ENCODE measurements around the gene CFAP221. TPM values are rescaled to one million over a fixed set of nuclear protein-coding genes. Genes with fewer than 3 reads are reported as not detected.

Gene CFAP221
- total RNA-seq, 1 donor from 2014 or later, result 1.8 TPM

DNA sequence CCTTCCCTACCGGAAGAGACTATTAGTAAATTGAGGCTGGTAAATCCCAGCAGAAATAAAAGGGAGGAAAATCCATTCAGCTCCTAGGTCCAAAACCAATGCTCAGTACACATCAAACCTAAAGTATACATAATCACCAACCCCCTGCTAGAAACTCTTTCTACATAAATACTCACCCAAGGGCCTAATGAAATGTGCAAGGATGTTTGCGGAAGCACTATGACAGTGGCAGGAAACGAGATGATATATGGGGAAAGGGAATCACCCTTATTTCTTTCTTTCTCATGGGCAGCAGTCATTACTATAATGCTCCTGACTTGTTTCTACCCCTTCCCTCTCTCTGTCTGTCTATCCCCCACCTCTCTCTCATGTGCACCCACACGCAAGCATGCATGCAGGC lies 18.6 kb upstream of the CFAP221 start:
- Histone ChIP-seq H3K4me3 (ENCODE audit: low read depth, low read length) (no peak overlapping the region), H3K36me3 (ENCODE audit: control insufficient read depth, insufficient read depth, low read length) (no peaks in the 10 kb centered on the region), H3K27me3 (ENCODE audit: control insufficient read depth, insufficient read depth, low read length) (peaks cover 31% of the 10 kb centered on the region)
- DNase-seq (ENCODE audit: low read depth), result no peak
- TF ChIP-seq, protein P1, sequence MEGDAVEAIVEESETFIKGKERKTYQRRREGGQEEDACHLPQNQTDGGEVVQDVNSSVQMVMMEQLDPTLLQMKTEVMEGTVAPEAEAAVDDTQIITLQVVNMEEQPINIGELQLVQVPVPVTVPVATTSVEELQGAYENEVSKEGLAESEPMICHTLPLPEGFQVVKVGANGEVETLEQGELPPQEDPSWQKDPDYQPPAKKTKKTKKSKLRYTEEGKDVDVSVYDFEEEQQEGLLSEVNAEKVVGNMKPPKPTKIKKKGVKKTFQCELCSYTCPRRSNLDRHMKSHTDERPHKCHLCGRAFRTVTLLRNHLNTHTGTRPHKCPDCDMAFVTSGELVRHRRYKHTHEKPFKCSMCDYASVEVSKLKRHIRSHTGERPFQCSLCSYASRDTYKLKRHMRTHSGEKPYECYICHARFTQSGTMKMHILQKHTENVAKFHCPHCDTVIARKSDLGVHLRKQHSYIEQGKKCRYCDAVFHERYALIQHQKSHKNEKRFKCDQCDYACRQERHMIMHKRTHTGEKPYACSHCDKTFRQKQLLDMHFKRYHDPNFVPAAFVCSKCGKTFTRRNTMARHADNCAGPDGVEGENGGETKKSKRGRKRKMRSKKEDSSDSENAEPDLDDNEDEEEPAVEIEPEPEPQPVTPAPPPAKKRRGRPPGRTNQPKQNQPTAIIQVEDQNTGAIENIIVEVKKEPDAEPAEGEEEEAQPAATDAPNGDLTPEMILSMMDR (IDR thresholded peaks at IDR 0.05; ENCODE audit: insufficient read depth, low read length, poor library complexity, severe bottlenecking), result no peak

DNA sequence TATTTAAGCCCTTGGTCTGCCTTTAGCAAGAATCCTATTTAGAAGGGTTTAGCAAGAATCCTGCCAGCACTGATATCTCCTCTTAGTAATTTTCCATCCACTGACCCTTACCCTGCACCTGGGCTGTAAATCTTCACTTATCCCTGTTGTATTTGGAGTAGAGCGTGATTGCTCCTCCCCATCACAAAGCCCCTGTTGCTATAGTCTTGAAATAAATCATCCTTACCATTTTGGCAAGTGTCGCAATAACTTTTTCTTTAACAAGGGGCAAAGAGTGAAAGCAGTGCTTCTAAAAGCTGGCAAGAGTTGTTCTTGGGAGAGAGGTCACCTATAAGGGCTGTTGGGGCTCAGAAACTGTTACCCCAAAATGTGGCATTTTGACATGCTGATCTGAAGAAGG lies 16.2 kb upstream of the CFAP221 start:
- no peak overlapping the region for H3K4me3 ChIP-seq (ENCODE audit: low read depth, low read length)
- DNase-seq (ENCODE audit: low read depth), result no peak
- TF ChIP-seq, protein P1 (IDR thresholded peaks at IDR 0.05; ENCODE audit: insufficient read depth, low read length, poor library complexity, severe bottlenecking), result no peak
- H3K27me3 ChIP-seq (ENCODE audit: control insufficient read depth, insufficient read depth, low read length), result peaks cover 25% of the 10 kb centered on the region
- H3K36me3 ChIP-seq (ENCODE audit: control insufficient read depth, insufficient read depth, low read length), result no peaks in the 10 kb centered on the region

DNA sequence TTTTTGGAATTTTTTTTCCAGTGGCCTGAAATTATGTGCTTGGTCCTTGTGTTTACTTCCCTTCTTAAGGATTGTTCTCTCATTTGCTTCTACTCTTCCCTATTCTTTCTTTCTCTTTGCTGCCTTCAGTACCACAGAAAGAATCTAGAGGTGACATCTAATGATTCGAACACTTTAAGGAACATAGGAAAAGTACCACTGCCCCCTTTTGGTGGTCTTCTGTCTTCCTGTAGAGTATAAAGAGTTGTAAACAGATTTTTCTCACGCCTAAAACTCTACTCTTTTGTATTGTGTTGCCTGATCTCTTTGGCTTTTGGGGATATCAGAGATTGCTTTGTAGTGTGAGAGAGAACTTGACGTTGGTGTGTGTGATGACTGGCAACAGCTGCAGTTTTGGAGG lies 13.0 kb upstream of the CFAP221 start:
- no peak for DNase-seq (ENCODE audit: low read depth)
- TF ChIP-seq, protein P1 (IDR thresholded peaks at IDR 0.05; ENCODE audit: insufficient read depth, low read length, poor library complexity, severe bottlenecking), result no peak
- Histone ChIP-seq H3K27me3 (ENCODE audit: control insufficient read depth, insufficient read depth, low read length) (peaks cover 4% of the 10 kb centered on the region), H3K36me3 (ENCODE audit: control insufficient read depth, insufficient read depth, low read length) (no peaks in the 10 kb centered on the region), H3K4me3 (ENCODE audit: low read depth, low read length) (no peak overlapping the region)

DNA sequence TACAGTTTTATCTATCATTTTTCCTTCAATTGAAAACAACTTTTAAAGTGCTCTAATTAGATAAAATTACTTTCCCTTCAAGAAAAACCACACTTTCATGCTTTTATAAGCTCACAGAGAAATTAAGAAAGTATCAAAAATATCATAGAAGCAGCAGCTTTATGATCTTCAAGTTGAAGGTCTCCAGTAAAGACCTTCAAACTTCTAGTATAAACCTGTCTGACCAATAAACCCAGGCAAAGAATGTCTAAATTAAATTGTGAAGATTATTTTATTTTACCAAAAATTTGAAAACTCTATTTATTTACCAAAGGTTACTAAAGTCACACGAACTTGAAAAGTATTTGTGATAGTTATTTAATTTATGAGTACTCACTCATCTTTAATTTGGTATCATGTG lies 10.7 kb upstream of the CFAP221 start:
- Histone ChIP-seq H3K27me3 (ENCODE audit: control insufficient read depth, insufficient read depth, low read length) (no peaks in the 10 kb centered on the region), H3K4me3 (ENCODE audit: low read depth, low read length) (no peak overlapping the region), H3K36me3 (ENCODE audit: control insufficient read depth, insufficient read depth, low read length) (no peaks in the 10 kb centered on the region)
- TF ChIP-seq, protein P1 (IDR thresholded peaks at IDR 0.05; ENCODE audit: insufficient read depth, low read length, poor library complexity, severe bottlenecking), result no peak
- no peak for DNase-seq (ENCODE audit: low read depth)

DNA sequence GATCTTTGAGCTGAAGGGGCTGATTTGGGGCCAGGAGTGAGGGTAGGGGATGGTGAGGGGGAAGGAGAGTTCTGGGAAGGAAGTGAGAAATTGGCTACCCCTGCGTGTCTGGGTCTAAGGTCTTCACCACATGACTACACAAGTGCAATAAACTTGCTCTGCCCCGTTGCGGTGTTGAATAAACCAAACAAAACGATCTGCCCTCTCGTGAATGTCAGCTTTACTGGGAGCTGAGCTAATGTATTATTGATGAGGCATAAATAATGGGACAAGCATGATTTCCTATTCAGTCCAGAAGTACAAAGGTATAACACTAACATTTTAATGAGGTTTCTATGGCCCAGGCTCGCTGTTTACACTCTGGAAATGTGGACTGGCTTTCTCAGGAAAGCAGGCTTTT lies 8.0 kb upstream of the CFAP221 start:
- no peak for DNase-seq (ENCODE audit: low read depth)
- Histone ChIP-seq H3K4me3 (ENCODE audit: low read depth, low read length) (no peak overlapping the region), H3K27me3 (ENCODE audit: control insufficient read depth, insufficient read depth, low read length) (peaks cover 3% of the 10 kb centered on the region), H3K36me3 (ENCODE audit: control insufficient read depth, insufficient read depth, low read length) (no peaks in the 10 kb centered on the region)
- TF ChIP-seq, protein P1 (IDR thresholded peaks at IDR 0.05; ENCODE audit: insufficient read depth, low read length, poor library complexity, severe bottlenecking), result no peak

DNA sequence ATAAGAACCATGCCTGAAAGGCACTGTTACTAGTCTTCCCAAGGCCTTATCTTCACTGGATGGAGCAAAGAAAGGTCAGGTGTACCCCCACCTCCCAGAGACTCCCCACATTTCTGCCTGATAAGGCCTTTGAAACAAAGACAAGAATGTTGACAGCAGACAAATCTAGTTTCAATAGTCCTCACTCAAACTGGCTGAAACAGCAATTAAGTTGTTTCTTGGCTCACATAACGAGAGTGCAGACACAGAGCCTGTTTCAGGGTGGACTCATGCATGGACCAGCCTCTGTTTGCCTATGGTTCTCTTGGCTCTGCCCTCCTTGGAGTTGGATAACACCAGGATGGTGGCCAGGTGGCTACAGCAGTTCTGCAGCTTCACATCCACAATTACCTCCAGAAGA lies 7.5 kb upstream of the CFAP221 start:
- Histone ChIP-seq H3K27me3 (ENCODE audit: control insufficient read depth, insufficient read depth, low read length) (peaks cover 3% of the 10 kb centered on the region), H3K4me3 (ENCODE audit: low read depth, low read length) (no peak overlapping the region), H3K36me3 (ENCODE audit: control insufficient read depth, insufficient read depth, low read length) (no peaks in the 10 kb centered on the region)
- TF ChIP-seq, protein P1 (IDR thresholded peaks at IDR 0.05; ENCODE audit: insufficient read depth, low read length, poor library complexity, severe bottlenecking), result no peak
- no peak for DNase-seq (ENCODE audit: low read depth)

Measured in kidney epithelial cell (primary cell).